ENCODE measurements around the gene IGSF1. TPM values are rescaled to one million over a fixed set of nuclear protein-coding genes. Genes with fewer than 3 reads are reported as not detected.

Gene IGSF1
- total RNA-seq, 4 donors from 2014 or later: 0.27 to 1.1 TPM; not detected in 2

DNA sequence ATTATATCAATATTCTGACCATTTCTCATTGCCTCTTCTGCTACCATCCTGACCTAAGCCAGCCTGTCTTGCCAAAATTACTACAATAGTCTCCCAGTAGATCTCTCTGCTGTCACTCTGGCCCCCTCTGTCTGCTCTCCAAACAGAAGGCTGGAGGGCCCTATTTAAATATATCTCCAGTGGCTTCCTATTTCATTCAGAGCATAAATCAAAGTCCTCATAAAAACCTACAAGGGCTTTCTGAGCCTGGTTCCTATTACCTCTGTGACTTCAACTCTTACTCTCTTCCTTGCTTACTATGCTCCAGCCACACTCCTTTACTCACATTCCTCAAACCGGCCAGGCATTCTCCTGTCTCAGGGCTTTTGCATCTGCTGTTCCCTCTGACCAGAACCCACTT, 19.0 kb downstream of the IGSF1 start:
- in situ Hi-C loops (cut with MboI; ENCODE audit: low pct_ligation_motif_present in 1 of 4, low pct_unique_long_range_greater_than_20kb in 1 of 4, low sequenced_read_pairs in 3 of 4): no loop called here
- no peak for DNase-seq
- Histone ChIP-seq H3K4me1 (no peaks in the 10 kb centered on the region), H3K36me3 (no peaks in the 10 kb centered on the region), H3K27ac (no peak overlapping the region), H3K27me3 (no peaks in the 10 kb centered on the region), H3K9me3 (no peaks in the 10 kb centered on the region), H3K4me3 (no peak overlapping the region)
- no peak for TF ChIP-seq POLR2AphosphoS5 (IDR thresholded peaks at IDR 0.05)
- no peak for TF ChIP-seq POLR2A (IDR thresholded peaks at IDR 0.05)
- TF ChIP-seq, protein P1, sequence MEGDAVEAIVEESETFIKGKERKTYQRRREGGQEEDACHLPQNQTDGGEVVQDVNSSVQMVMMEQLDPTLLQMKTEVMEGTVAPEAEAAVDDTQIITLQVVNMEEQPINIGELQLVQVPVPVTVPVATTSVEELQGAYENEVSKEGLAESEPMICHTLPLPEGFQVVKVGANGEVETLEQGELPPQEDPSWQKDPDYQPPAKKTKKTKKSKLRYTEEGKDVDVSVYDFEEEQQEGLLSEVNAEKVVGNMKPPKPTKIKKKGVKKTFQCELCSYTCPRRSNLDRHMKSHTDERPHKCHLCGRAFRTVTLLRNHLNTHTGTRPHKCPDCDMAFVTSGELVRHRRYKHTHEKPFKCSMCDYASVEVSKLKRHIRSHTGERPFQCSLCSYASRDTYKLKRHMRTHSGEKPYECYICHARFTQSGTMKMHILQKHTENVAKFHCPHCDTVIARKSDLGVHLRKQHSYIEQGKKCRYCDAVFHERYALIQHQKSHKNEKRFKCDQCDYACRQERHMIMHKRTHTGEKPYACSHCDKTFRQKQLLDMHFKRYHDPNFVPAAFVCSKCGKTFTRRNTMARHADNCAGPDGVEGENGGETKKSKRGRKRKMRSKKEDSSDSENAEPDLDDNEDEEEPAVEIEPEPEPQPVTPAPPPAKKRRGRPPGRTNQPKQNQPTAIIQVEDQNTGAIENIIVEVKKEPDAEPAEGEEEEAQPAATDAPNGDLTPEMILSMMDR (IDR thresholded peaks at IDR 0.05): no peak
- no peak for TF ChIP-seq EP300 (IDR thresholded peaks at IDR 0.05; ENCODE audit: low read depth)
- intact Hi-C loops (cut with DNase I; ENCODE audit: low total_unique reads): no loop called here
- 0 to 33% methylated on average over 1 of the region's 1 CpG for WGBS, 2 donors (ENCODE audit: low coverage in 1 of 2)

- Histone ChIP-seq H3K27me3 (no peaks in the 10 kb centered on the region), H3K4me1 (no peaks in the 10 kb centered on the region), H3K9me3 (no peaks in the 10 kb centered on the region), H3K27ac (no peak overlapping the region), H3K36me3 (no peaks in the 10 kb centered on the region), H3K4me3 (no peak overlapping the region)
- WGBS, 2 donors (ENCODE audit: low coverage in 1 of 2): 38 to 67% methylated on average over 2 to 7 of the region's 7 CpGs
- intact Hi-C loops (cut with DNase I; ENCODE audit: low total_unique reads): no loop called here
- in situ Hi-C loops (cut with MboI; ENCODE audit: low pct_ligation_motif_present in 1 of 4, low pct_unique_long_range_greater_than_20kb in 1 of 4, low sequenced_read_pairs in 3 of 4): no loop called here
- TF ChIP-seq EP300 (IDR thresholded peaks at IDR 0.05; ENCODE audit: low read depth) (no peak), POLR2AphosphoS5 (IDR thresholded peaks at IDR 0.05) (no peak), POLR2A (IDR thresholded peaks at IDR 0.05) (no peak)
- TF ChIP-seq, protein P1 (IDR thresholded peaks at IDR 0.05): no peak
- no peak for DNase-seq
These were observed 24.4 kb downstream of the IGSF1 start for GRCh38 chrX:131264665-131265064.

DNA sequence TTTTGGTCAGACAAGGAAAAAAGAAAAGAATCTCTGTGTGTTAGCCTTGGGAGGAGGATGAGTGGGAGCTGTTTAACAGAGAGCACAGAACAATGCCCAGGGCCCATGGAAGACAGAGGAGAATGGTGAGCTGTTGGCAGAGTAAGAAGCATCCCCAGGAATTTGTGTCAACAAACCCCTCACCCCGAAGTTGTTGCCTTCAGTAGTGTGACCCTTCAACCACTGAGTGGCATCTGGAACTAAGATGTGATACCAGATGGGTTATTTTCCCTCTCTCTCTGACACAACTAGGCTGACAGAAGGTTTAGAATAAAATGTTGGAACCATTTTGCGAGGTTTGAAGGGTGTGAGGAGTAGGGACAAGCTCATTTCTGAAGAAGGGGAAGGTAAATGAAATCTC, 25.1 kb downstream of the IGSF1 start:
- Histone ChIP-seq H3K27me3 (no peaks in the 10 kb centered on the region), H3K4me3 (no peak overlapping the region), H3K36me3 (no peaks in the 10 kb centered on the region), H3K27ac (no peak overlapping the region), H3K9me3 (no peaks in the 10 kb centered on the region), H3K4me1 (no peaks in the 10 kb centered on the region)
- in situ Hi-C loops (cut with MboI; ENCODE audit: low pct_ligation_motif_present in 1 of 4, low pct_unique_long_range_greater_than_20kb in 1 of 4, low sequenced_read_pairs in 3 of 4): no loop called here
- TF ChIP-seq POLR2AphosphoS5 (IDR thresholded peaks at IDR 0.05) (no peak), EP300 (IDR thresholded peaks at IDR 0.05; ENCODE audit: low read depth) (no peak), POLR2A (IDR thresholded peaks at IDR 0.05) (no peak)
- TF ChIP-seq, protein P1 (IDR thresholded peaks at IDR 0.05): no peak
- DNase-seq: no peak
- WGBS, 2 donors (ENCODE audit: low coverage in 1 of 2): 35% methylated on average over 2 of the region's 2 CpGs; no CpG with 5 or more reads in 1 of the 2 donors
- intact Hi-C loops (cut with DNase I; ENCODE audit: low total_unique reads): no loop called here

- Histone ChIP-seq H3K27me3 (no peaks in the 10 kb centered on the region), H3K4me1 (no peaks in the 10 kb centered on the region), H3K27ac (no peak overlapping the region), H3K36me3 (no peaks in the 10 kb centered on the region), H3K4me3 (no peak overlapping the region), H3K9me3 (no peaks in the 10 kb centered on the region)
- in situ Hi-C loops (cut with MboI; ENCODE audit: low pct_ligation_motif_present in 1 of 4, low pct_unique_long_range_greater_than_20kb in 1 of 4, low sequenced_read_pairs in 3 of 4) (no loop called here), intact Hi-C loops (cut with DNase I; ENCODE audit: low total_unique reads) (no loop called here)
- peak; percentile 15 for DNase-seq
- WGBS, 2 donors (ENCODE audit: low coverage in 1 of 2): 47% methylated on average over 13 of the region's 13 CpGs; no CpG with 5 or more reads in 1 of the 2 donors
- TF ChIP-seq, protein P1 (IDR thresholded peaks at IDR 0.05): peak in 1 of 5 experiments; percentile 13
- no peak for TF ChIP-seq POLR2A (IDR thresholded peaks at IDR 0.05)
These were observed 26.1 kb downstream of the IGSF1 start for GRCh38 chrX:131262738-131263679.

Measured in transverse colon (tissue), 4 donors.